Brain microvascular endothelial cell (primary cell): Measurements from ENCODE around the gene DYTN.

ENCODE experiments used
- DNase-seq: peaks from one replicate; pipeline ENCODE4 v3.0.0-alpha.2; 2020
- H3K27ac ChIP-seq: fragments of 250-450 bp; sonication (Bioruptor Pico); 2 replicates; pipeline ENCODE4 v1.5.1; 2020; ENCODE audit warnings: mild to moderate bottlenecking, moderate library complexity
- H3K27me3 ChIP-seq: fragments of 250-450 bp; sonication (Bioruptor Pico); replicated peaks from 2 replicates; pipeline ENCODE4 v1.5.1; 2020; ENCODE audit warnings: mild to moderate bottlenecking
- H3K36me3 ChIP-seq: fragments of 250-450 bp; sonication (Bioruptor Pico); replicated peaks from 2 replicates; pipeline ENCODE4 v1.5.1; 2020; ENCODE audit warnings: mild to moderate bottlenecking
- H3K4me3 ChIP-seq: 2 replicates; pipeline ENCODE4 v1.5.1; 2011; ENCODE audit warnings: low read depth, mild to moderate bottlenecking, control low read depth, low read length, moderate library complexity
- CTCF ChIP-seq: IDR thresholded peaks from 2 replicates; pipeline ENCODE4 v1.5.1; 2011; ENCODE audit warnings: low read depth, mild to moderate bottlenecking, moderate library complexity, low read length, control low read depth, inconsistent platforms; ENCODE audit errors: missing control alignments
- in situ Hi-C: cut with HindIII; loops from 2 replicates; pipeline ENCODE4 v1.10.0; 2017; ENCODE audit warnings: low sequenced_read_pairs, low pct_ligation_motif_present

Gene DYTN

GRCh38 chr2:206641226-206641625, 77.0 kb downstream of the DYTN start:
- in situ Hi-C loops: no loop called here
- no peak for TF ChIP-seq CTCF
- H3K27me3 ChIP-seq: peaks cover 17% of the 10 kb centered on the region

GRCh38 chr2:206639636-206640035, 78.6 kb downstream of the DYTN start:
- Histone ChIP-seq H3K4me3 (no peak overlapping the region), H3K27me3 (peaks cover 17% of the 10 kb centered on the region), H3K27ac (no peak overlapping the region), H3K36me3 (no peaks in the 10 kb centered on the region)
- no peak for DNase-seq
- in situ Hi-C loops: no loop called here
- no peak for TF ChIP-seq CTCF

More at GRCh38 chr2:206641226-206641625, 77.0 kb downstream of the DYTN start:
- Histone ChIP-seq H3K36me3 (no peaks in the 10 kb centered on the region), H3K27ac (no peak overlapping the region), H3K4me3 (no peak overlapping the region)
- no peak for DNase-seq

- H3K27me3 ChIP-seq: no peaks in the 10 kb centered on the region
- H3K27ac ChIP-seq: no peak overlapping the region
- in situ Hi-C loops: no loop called here
- H3K36me3 ChIP-seq: no peaks in the 10 kb centered on the region
- no peak overlapping the region for H3K4me3 ChIP-seq
- DNase-seq: no peak
- TF ChIP-seq CTCF: no peak
These were observed 83.2 kb downstream of the DYTN start for GRCh38 chr2:206635015-206635414.

GRCh38 chr2:206631340-206631739, 86.9 kb downstream of the DYTN start:
- no peaks in the 10 kb centered on the region for H3K36me3 ChIP-seq
- no peak for TF ChIP-seq CTCF

GRCh38 chr2:206627632-206628031, 90.6 kb downstream of the DYTN start:
- DNase-seq: no peak
- Histone ChIP-seq H3K27me3 (no peaks in the 10 kb centered on the region), H3K36me3 (no peaks in the 10 kb centered on the region), H3K27ac (no peak overlapping the region), H3K4me3 (no peak overlapping the region)
- TF ChIP-seq CTCF: no peak
- in situ Hi-C loops: no loop called here

More at GRCh38 chr2:206631340-206631739, 86.9 kb downstream of the DYTN start:
- Histone ChIP-seq H3K27me3 (no peaks in the 10 kb centered on the region), H3K4me3 (no peak overlapping the region), H3K27ac (no peak overlapping the region)
- DNase-seq: no peak
- in situ Hi-C loops: no loop called here

GRCh38 chr2:206626108-206626507, 92.1 kb downstream of the DYTN start:
- H3K27me3 ChIP-seq: no peaks in the 10 kb centered on the region
- no peak for TF ChIP-seq CTCF
- H3K27ac ChIP-seq: no peak overlapping the region
- no peak overlapping the region for H3K4me3 ChIP-seq
- H3K36me3 ChIP-seq: no peaks in the 10 kb centered on the region
- no peak for DNase-seq
- in situ Hi-C loops: no loop called here
